Right lobe of liver (tissue), 4 donors: ENCODE results near the gene LRSAM1.

ENCODE experiments used
- POLR2A ChIP-seq: fragments of 450-650 bp; IDR thresholded peaks from one replicate; pipeline ENCODE4 v1.6.1; 2017; ENCODE audit warnings: antibody characterized with exemption, mild to moderate bottlenecking
- TF ChIP-seq, protein P1 (sequence below), 4 donors: fragments of 200-600 bp in 3 of 4; fragments of 450-650 bp in 1 of 4; IDR thresholded peaks; one replicate each; pipeline versions ENCODE4 v1.5.1 to v1.8.0; 2016 to 2022; ENCODE audit warnings: antibody characterized with exemption in 4 of 4, mild to moderate bottlenecking in 2 of 4
- donor health status: DM: no; HTN: no; CAD: no.
- donor health status: DM: no; HTN: no; CAD: no.
- donor health status: DM: no; HTN: yes; CAD: no.

DNA sequence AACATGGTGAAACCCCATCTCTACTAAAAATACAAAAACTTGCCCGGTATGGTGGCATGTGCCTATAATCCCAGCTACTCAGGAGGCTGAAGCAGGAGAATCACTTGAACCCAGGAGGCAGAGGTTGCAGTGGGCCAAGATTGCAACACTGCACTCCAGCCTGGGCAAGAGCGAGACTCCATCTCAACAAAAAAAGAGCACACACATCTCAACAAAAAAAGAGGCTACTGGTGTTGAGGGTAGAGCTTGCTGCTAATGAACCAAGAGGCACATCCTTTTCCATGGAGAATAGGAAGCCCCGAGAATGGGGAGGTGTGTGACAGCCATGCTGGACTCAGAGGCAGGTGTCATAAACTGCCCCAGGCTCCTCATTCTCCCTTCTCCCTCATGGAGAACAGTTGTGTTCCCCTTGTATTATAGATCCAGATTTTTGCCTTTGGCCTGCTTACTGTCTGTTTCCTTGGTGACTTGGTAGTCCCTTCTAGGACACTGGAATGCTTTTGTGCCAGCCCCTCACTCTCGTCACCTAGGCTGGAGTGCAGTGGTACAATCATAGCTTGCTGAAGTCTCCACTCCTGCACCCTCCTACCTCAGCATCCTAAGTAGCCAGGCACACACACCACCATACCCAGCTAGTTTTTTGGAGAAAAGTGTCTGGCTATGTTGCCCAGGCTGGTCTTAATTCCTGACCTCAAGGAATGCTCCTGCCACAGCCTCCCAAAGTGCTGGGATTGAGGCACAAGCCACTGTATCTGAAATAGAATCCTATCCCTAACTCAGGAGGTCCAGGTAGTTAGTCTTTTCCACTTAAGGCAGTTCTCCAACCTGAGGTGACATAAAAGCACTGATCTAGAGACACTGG is 5.2 kb upstream of the LRSAM1 start:
- TF ChIP-seq, protein P1, sequence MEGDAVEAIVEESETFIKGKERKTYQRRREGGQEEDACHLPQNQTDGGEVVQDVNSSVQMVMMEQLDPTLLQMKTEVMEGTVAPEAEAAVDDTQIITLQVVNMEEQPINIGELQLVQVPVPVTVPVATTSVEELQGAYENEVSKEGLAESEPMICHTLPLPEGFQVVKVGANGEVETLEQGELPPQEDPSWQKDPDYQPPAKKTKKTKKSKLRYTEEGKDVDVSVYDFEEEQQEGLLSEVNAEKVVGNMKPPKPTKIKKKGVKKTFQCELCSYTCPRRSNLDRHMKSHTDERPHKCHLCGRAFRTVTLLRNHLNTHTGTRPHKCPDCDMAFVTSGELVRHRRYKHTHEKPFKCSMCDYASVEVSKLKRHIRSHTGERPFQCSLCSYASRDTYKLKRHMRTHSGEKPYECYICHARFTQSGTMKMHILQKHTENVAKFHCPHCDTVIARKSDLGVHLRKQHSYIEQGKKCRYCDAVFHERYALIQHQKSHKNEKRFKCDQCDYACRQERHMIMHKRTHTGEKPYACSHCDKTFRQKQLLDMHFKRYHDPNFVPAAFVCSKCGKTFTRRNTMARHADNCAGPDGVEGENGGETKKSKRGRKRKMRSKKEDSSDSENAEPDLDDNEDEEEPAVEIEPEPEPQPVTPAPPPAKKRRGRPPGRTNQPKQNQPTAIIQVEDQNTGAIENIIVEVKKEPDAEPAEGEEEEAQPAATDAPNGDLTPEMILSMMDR (IDR thresholded peaks at IDR 0.05), result no peak
- TF ChIP-seq POLR2A, result no peak
